ENCODE measurements around the gene CXorf49B. TPM values are rescaled to one million over a fixed set of nuclear protein-coding genes. Genes with fewer than 3 reads are reported as not detected.

CXorf49B gene
- not detected in 2 replicates for total RNA-seq

DNA sequence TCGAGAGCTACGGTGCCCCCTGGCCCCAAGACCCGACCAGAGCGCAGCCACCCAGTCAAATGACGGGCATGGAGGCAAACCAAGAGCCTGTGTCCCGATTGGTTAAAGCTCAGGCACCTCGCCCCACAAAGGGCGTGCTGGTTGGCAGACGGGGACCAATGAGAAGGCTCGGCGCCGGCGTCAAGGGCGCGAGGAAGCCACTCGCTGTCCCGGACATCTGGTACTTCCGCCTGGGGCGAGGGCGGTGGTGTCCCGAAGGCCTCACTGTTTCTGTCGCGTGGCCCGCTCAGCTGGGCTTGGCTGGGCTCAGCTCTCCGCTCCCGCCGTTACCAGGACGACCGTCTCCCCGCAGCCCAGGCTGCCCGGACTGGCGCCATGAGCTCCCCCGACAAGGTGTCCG, at the start of gene CXorf49B:
TSS of gene CXorf49B (plus strand) at position 301 of the 400 bp plus-strand sequence. CDS start at position 376, 75 bp downstream.

DNA sequence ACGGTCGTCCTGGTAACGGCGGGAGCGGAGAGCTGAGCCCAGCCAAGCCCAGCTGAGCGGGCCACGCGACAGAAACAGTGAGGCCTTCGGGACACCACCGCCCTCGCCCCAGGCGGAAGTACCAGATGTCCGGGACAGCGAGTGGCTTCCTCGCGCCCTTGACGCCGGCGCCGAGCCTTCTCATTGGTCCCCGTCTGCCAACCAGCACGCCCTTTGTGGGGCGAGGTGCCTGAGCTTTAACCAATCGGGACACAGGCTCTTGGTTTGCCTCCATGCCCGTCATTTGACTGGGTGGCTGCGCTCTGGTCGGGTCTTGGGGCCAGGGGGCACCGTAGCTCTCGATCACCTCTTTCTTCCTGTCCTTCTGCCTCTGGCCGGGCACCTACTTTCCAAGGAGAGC, 45.0 kb upstream of the CXorf49B start, which contains the start of gene CXorf49:
TSS of gene CXorf49 (minus strand) at position 101 of the 400 bp plus-strand sequence. CDS start 134 bp downstream, outside the sequence.

Other genes with a start within 250 kb of the CXorf49B start
- 114 and 129 TPM in 2 replicates for gene OGT, start 230.2 kb upstream of the CXorf49B start, total RNA-seq
- 1.9 and 2.9 TPM in 2 replicates for gene GCNA, start 184.9 kb upstream of the CXorf49B start, total RNA-seq
- gene CXCR3, start 144.8 kb upstream of the CXorf49B start, total RNA-seq: not detected in 2 replicates
- gene CXorf49, start 45.1 kb upstream of the CXorf49B start, total RNA-seq: not detected in 2 replicates
- 1.4 and 1.5 TPM in 2 replicates for gene NHSL2, start 147.5 kb downstream of the CXorf49B start, total RNA-seq

Measured in uterine smooth muscle cell (primary cell).